ENCODE results near the gene RIPPLY3. TPM values are rescaled to one million over a fixed set of nuclear protein-coding genes. Genes with fewer than 3 reads are reported as not detected.

Gene RIPPLY3
- total and polyA plus RNA-seq, 2 donors (not counting 1 experiment from before 2014, with no cell fraction given) = 0.03 TPM; not detected in 1

DNA sequence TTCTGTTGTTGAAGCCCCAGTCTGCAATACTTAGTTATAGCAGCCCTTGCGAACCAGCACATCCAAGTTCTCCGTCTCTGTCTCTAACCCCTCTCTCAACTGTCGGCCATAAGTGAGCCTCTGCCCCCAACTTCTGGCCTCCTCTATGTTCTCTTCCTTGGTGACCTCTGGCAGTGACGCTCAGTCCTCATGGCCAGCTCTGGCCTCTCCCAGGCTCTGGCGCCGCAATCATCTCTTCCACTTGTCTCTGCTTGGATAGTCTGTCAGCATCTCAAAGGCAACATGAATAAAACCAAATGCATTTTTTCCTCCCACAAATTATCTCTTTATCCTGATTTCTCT is 31.7 kb upstream of the RIPPLY3 start:
- H3K4me3 ChIP-seq (replicated peaks in 1 of 4; ENCODE audit: control extremely low read depth in 1 of 4, insufficient read depth in 1 of 4, low read depth in 3 of 4, low read length in 4 of 4) = no peak overlapping the region
- H4K20me1 ChIP-seq (ENCODE audit: control insufficient read depth, extremely low read depth, insufficient read depth, low read length) = no peaks in the 10 kb centered on the region
- TF ChIP-seq EZH2 (IDR thresholded peaks at IDR 0.05; ENCODE audit: low read length, missing control alignments) = no peak
- TF ChIP-seq, protein P1, sequence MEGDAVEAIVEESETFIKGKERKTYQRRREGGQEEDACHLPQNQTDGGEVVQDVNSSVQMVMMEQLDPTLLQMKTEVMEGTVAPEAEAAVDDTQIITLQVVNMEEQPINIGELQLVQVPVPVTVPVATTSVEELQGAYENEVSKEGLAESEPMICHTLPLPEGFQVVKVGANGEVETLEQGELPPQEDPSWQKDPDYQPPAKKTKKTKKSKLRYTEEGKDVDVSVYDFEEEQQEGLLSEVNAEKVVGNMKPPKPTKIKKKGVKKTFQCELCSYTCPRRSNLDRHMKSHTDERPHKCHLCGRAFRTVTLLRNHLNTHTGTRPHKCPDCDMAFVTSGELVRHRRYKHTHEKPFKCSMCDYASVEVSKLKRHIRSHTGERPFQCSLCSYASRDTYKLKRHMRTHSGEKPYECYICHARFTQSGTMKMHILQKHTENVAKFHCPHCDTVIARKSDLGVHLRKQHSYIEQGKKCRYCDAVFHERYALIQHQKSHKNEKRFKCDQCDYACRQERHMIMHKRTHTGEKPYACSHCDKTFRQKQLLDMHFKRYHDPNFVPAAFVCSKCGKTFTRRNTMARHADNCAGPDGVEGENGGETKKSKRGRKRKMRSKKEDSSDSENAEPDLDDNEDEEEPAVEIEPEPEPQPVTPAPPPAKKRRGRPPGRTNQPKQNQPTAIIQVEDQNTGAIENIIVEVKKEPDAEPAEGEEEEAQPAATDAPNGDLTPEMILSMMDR (conservative IDR thresholded peaks at IDR 0.05 in 1 of 2, IDR thresholded peaks at IDR 0.05 in 1 of 2; ENCODE audit: low read depth in 1 of 2, low read length in 2 of 2) = no peak
- no peaks in the 10 kb centered on the region for H3K27me3 ChIP-seq (ENCODE audit: control insufficient read depth, insufficient read depth, low read length)
- no peak overlapping the region for H3K27ac ChIP-seq (ENCODE audit: insufficient read depth, low read length)
- H3K9me3 ChIP-seq (ENCODE audit: control insufficient read depth, insufficient read depth, low read depth, low read length) = no peaks in the 10 kb centered on the region
- H2AFZ ChIP-seq (ENCODE audit: low read length) = no peak overlapping the region
- H3K4me2 ChIP-seq (ENCODE audit: extremely low read depth, insufficient read depth, low read length) = no peak overlapping the region
- H3K79me2 ChIP-seq (ENCODE audit: control insufficient read depth, insufficient read depth, low read length) = no peaks in the 10 kb centered on the region
- H3K36me3 ChIP-seq (ENCODE audit: control insufficient read depth, insufficient read depth, low read length) = no peaks in the 10 kb centered on the region
- no peak overlapping the region for H3K9ac ChIP-seq (ENCODE audit: insufficient read depth, low read length)
- no peak for DNase-seq (ENCODE audit: low read depth in 2 of 2)
- peaks cover 2% of the 10 kb centered on the region for H3K4me1 ChIP-seq (ENCODE audit: control insufficient read depth, extremely low read depth, insufficient read depth, low read length)

DNA sequence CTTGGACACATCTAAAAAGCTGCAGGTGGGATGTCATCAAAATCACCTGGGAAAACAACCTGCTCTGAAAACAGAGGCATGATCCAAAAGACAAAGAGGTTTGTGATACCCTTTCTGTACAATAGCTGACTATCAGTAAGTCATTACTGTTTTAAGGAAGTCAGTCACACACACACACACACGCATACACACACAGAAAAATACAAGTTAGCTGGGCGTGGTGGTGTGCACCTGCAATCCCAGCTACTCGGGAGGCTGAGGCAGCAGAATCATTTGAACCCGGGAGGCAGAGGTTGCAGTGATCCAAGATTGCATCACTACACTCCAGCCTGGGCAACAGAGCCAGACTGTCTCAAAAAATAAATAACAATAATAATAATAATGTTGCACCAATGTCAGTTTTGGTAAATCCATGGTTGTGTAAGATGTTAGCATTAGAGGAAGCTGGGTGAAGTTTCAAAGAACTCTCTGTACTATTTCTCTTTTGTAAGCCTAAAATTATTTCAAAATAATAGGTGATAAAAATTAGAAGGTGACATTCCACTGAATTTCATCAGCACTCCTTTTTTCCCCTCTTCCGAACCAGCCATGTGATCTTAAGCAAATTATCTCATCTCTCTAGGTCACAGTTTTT is 30.2 kb upstream of the RIPPLY3 start:
- DNase-seq (ENCODE audit: low read depth in 2 of 2) = no peak
- H3K36me3 ChIP-seq (ENCODE audit: control insufficient read depth, insufficient read depth, low read length) = no peaks in the 10 kb centered on the region
- H3K4me1 ChIP-seq (ENCODE audit: control insufficient read depth, extremely low read depth, insufficient read depth, low read length) = peaks cover 2% of the 10 kb centered on the region
- H2AFZ ChIP-seq (ENCODE audit: low read length) = no peak overlapping the region
- H3K27me3 ChIP-seq (ENCODE audit: control insufficient read depth, insufficient read depth, low read length) = no peaks in the 10 kb centered on the region
- H3K9me3 ChIP-seq (ENCODE audit: control insufficient read depth, insufficient read depth, low read depth, low read length) = no peaks in the 10 kb centered on the region
- no peaks in the 10 kb centered on the region for H3K79me2 ChIP-seq (ENCODE audit: control insufficient read depth, insufficient read depth, low read length)
- H3K9ac ChIP-seq (ENCODE audit: insufficient read depth, low read length) = no peak overlapping the region
- H3K4me3 ChIP-seq (replicated peaks in 1 of 4; ENCODE audit: control extremely low read depth in 1 of 4, insufficient read depth in 1 of 4, low read depth in 3 of 4, low read length in 4 of 4) = no peak overlapping the region
- no peak overlapping the region for H3K4me2 ChIP-seq (ENCODE audit: extremely low read depth, insufficient read depth, low read length)
- H3K27ac ChIP-seq (ENCODE audit: insufficient read depth, low read length) = no peak overlapping the region
- TF ChIP-seq EZH2 (IDR thresholded peaks at IDR 0.05; ENCODE audit: low read length, missing control alignments) = no peak
- TF ChIP-seq, protein P1 (conservative IDR thresholded peaks at IDR 0.05 in 1 of 2, IDR thresholded peaks at IDR 0.05 in 1 of 2; ENCODE audit: low read depth in 1 of 2, low read length in 2 of 2) = no peak
- no peaks in the 10 kb centered on the region for H4K20me1 ChIP-seq (ENCODE audit: control insufficient read depth, extremely low read depth, insufficient read depth, low read length)

DNA sequence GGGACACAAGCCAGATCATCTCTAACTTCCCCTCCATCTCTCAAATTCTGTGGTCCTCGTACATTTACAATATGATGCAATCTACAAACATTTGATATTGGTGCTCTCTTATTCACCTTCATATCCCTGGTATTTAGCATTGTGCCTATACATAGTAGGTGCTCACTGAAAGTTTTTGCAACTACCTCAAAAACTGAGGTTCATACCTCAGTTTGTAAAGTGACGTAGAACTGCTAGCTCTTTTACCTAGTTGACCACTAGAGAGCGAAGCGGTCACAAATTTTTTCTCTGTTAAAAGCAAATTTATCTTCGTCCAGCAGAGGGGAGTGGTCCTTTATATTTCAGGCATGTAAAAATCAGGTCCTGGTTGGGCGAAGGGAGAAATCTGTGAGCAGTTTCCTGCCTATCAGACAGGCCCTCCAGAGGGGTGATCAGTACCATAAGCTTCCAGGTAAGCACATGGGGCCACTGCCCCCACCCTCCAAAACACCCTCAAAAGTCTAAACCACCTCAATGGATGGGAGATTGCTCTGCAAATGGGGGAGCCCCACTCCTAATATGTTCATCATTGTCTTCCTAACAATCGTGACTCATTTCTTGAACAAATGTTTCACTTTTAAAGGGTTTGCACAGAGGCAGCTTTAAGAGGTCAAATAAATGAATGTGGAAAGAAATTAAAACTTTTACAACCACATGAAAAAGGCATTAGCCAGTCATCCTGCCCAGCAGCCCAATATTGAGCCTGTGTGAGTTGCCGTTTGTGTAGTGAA is 29.4 kb upstream of the RIPPLY3 start:
- H3K9me3 ChIP-seq (ENCODE audit: control insufficient read depth, insufficient read depth, low read depth, low read length) = no peaks in the 10 kb centered on the region
- no peak overlapping the region for H3K9ac ChIP-seq (ENCODE audit: insufficient read depth, low read length)
- H3K27me3 ChIP-seq (ENCODE audit: control insufficient read depth, insufficient read depth, low read length) = no peaks in the 10 kb centered on the region
- no peak overlapping the region for H3K4me3 ChIP-seq (replicated peaks in 1 of 4; ENCODE audit: control extremely low read depth in 1 of 4, insufficient read depth in 1 of 4, low read depth in 3 of 4, low read length in 4 of 4)
- no peaks in the 10 kb centered on the region for H3K79me2 ChIP-seq (ENCODE audit: control insufficient read depth, insufficient read depth, low read length)
- peak overlapping the region; percentile 52 for H3K4me2 ChIP-seq (ENCODE audit: extremely low read depth, insufficient read depth, low read length)
- peaks cover 2% of the 10 kb centered on the region for H3K4me1 ChIP-seq (ENCODE audit: control insufficient read depth, extremely low read depth, insufficient read depth, low read length)
- H3K27ac ChIP-seq (ENCODE audit: insufficient read depth, low read length) = no peak overlapping the region
- H3K36me3 ChIP-seq (ENCODE audit: control insufficient read depth, insufficient read depth, low read length) = no peaks in the 10 kb centered on the region
- peak; percentile 73 to 81 for DNase-seq (ENCODE audit: low read depth in 2 of 2)
- H2AFZ ChIP-seq (ENCODE audit: low read length) = no peak overlapping the region
- TF ChIP-seq, protein P1 (conservative IDR thresholded peaks at IDR 0.05 in 1 of 2, IDR thresholded peaks at IDR 0.05 in 1 of 2; ENCODE audit: low read depth in 1 of 2, low read length in 2 of 2) = peak; percentile 66
- no peak for TF ChIP-seq EZH2 (IDR thresholded peaks at IDR 0.05; ENCODE audit: low read length, missing control alignments)
- H4K20me1 ChIP-seq (ENCODE audit: control insufficient read depth, extremely low read depth, insufficient read depth, low read length) = no peaks in the 10 kb centered on the region
